SKM-1 (cell line): ENCODE measurements around the gene HHIP.

Experiments used
- DNase-seq: peaks from one replicate; lab custom pipeline; 2025; ENCODE audit not compliant: unreplicated experiment; lab: John Stamatoyannopoulos, UW

HHIP gene

DNA sequence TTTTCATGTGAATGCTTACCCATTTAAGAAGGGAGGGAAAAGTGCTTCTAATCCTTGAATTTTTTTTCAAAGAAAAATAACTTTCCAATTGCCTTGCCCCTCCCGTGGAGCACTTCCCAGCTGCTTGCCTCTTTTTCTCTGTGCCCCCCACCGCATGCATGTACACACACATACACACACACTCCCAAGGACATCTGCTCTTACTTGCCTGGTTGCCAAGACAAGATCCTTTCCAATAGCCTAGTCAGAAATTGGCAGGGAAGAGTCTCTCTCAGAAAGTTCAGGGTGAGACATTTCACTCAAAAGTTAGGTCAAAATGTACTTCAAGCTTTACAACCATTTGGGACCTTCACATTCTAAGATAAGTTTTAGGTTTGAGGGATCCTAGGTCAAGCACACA is 10.9 kb downstream of the HHIP start:
- no peak for DNase-seq

DNA sequence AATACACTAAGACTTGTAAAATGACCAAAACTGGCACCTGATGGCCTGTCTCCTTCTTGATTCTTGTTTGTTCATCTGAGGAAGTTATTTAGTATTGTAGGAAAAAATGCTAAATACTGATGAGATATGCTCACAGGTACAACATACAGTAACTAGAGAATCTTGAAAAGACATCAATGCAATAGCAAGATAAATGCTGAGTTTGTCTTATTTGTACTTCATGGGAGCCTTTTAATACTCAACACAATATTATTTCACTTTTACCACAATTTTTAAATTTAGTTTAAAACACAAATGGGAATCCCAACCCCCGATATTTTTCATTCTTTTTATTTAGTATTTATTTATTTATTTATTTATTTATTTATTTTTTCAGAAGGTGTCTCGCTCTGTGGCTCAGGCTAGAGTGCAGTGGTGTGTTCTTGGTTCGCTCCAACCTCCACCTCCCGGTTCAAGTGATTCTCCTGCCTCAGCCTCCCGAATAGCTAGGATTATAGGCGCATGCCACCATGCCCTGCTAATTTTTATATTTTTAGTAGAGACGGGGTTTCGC is 12.1 kb downstream of the HHIP start:
- no peak for DNase-seq

DNA sequence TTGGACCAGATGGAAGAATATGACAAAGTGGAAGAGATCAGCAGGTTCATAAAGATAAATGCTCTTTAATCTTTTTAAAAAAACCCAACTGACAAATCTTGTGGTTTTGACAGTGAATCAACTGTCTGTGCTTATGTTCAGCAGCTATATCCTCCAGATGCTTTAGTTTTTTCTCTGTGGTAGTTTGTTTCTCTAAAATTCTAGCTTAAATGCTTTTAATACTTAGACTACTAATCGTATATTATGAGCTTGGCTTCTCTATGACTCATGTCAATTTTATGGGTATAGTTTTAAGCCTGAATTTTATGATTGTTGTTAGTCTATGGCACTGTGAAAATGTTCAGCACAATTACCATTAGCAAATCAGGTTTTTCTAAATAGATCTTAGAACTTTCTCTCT is 12.9 kb downstream of the HHIP start:
- DNase-seq: no peak

DNA sequence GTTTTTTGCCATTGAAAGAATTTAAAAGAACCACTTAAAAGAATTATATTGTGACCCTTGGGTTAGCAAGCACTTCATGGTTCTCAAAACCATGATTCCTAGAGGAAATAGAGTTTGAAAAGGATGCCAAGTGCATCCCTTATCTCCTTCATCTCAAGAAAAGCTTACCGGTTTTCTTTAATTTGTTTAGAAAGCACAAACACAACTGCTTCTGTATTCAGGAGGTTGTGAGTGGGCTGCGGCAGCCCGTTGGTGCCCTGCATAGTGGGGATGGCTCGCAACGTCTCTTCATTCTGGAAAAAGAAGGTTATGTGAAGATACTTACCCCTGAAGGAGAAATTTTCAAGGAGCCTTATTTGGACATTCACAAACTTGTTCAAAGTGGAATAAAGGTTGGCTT is 13.5 kb downstream of the HHIP start:
- no peak for DNase-seq

DNA sequence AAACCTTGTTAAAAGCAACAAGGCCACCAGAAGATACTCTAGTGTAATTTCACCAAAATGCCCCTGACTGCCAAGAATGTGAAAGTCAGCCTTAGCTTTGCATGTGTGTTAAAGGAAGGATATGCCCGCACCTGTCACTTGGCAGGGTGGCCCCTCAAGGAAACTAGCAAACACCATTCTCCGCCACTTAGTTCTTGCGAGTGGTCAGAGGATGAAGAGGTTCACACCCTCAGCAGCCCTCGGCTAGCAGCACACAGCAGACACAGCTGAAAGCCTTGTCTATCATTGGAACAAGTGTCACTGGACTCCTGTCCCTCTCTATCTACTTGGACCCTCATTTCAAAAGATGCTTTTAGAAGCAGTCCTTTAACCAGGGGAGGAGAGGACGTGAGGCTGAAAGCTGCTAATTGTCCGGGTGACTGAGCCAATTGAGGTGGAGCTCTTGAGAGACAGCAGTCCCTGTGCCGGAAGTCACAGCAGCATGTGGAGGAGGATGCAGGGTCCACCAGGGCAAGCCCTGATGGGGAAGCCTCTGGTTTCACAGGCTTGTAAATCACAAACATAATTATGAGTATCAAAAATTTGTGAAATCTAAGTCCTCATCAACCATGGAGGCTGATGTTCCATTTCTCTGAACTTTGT is 18.0 kb downstream of the HHIP start:
- no peak for DNase-seq

DNA sequence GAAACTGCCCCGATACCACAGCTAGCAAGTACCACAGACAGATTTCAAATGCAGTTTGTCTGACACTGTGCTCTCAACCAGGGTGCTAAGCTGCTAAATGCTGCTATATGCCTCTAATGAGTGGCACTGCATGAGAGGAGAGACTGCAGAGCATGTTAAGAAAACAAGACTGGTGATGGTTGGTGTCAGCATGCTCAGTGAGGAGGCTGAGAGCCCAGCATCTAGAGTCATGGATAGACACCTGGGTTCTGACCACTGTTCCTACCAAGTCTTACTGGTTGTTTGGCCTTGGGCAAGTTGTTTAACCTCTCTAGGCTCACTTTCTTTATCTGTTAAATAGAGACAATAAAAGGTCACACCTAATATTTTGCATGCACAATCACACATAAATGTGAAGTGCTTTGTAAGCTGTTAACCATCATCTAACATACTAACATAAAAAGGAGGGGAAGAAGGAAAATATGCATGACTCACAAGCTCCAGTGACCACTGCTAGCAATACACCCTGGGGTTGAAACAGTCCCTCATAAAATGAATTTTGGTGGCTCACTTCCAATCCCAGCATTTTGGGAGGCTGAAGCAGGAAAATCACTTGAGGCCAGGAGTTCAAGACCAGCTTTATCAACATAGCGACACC is 20.7 kb downstream of the HHIP start:
- no peak for DNase-seq

DNA sequence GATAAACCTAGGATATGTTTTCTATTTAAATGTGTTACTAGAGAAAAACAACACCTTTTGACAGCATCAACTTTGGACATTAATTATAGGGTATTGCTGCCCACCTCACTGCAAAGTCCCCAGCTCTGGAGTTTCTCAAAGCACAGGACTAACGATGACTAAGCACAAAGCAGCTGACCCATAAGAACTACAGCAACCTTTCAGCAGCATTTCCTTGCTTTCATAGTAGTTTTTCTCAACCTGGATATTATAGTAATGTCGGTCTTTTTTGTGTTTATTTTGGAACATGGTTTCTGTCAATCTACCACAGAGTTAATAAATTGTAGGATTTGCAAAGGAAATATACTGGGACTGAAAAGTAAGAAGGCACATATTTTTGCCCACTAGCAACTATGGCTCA is 21.5 kb downstream of the HHIP start:
- DNase-seq: no peak

DNA sequence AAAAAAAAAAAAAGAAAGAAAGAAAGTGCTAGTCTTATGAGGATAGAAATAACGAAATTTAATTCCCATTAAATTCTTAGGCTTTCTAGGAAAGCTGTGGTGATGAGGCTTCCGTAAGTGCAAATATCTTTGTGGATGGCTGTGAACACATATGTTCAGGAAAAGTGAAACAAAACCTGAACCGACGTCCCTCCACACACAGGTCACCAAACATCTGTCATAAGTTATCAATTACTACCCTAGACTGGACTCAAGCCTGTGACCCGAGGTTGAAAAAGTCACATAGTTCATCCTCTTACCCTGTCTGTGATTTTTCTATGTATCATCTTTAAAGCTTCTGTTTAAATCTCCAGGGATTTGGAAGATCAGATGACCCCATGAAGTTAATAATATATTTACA is 24.8 kb downstream of the HHIP start:
- DNase-seq: no peak

DNA sequence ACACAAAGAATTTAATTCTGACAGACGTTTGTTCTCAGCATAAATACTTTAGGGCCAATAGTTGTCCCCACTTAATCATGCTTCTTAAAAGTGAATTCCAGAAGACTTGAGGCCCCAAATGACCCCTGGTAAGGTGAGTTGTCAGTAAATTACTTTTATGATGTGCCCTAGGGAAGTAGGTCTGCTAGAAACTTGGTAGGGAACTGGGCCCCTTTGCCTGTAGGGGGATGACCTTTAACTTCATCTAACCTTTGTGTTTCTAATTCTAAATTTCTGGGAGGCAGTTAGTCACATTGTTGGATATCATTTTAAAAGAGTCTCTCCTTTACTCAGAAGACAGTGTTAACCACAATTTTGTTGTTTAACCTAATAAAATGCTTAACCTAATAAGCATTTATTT is 28.8 kb downstream of the HHIP start:
- no peak for DNase-seq

DNA sequence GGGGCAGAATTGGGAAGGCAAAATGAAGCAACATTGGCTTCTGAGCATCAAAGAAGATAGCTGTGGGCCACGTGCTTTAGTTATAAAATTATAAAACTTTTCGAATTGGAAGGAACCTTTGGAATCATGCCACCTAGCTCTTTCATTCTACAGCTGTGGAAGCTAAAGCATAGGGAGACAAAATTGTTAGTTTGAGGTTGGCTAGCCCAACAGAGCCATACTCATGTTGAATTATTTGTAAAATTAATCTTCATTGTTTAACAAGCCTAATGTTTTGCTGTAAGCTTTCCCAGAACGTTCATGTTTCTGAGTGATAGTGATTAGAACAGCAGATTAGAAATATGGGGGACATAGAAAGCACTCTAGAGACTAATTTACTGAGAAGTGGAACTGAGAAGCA is 35.9 kb downstream of the HHIP start:
- no peak for DNase-seq

DNA sequence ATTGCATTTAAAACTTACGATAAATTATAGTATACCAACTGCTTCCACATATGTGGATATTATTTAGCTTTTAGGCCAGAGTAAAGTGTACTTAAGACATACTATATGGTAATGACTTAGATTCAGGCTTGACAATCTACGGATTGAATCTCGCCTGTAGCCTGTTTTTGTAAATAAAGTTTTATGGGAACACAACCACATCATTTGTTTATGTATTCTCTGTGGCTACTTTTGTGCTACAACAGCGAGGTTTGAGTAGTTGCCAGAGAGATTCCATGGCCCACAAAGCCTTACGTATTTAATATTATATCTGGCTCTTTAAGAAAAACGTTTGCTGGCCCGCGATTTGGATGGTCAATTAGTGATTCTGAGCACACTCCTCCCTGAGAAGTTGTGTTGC is 37.6 kb downstream of the HHIP start:
- DNase-seq: no peak

DNA sequence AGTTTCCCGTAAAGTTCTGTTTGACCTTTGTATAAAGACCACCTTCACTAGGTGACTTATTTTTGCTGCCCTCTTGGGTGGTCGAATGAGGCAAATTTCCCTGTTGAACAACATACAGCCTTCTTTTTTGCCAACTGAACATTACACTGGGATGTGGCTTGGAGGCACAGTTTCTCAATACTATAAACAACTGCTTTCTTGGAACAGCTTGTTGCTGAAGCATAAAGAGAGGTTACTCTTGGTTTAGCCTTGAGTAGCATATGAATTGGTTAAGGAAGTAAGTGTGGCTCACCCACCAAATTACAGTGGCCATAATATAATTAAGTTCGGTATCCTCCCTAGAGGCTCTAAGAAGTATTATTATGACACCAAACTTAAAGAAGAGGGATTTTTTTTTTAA is 40.0 kb downstream of the HHIP start:
- DNase-seq: no peak

DNA sequence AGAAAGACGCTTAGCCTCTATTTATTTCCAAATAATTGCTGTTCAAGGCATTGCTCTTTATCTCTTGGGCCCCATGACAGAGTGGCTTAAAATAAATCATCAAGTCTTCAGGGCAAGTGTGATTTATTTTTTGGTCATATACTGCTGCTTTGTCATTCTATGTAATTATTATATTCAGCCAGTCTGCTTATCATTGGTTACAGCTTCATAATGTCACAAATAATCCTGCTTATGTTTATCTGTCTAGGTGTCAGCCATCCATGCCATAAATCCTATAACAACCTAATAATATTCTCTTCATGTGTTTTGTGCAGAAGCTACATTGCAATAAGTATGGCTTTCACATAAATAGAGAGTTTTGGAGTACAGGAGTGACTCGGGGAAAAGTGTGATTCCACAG is 41.0 kb downstream of the HHIP start:
- DNase-seq: no peak

DNA sequence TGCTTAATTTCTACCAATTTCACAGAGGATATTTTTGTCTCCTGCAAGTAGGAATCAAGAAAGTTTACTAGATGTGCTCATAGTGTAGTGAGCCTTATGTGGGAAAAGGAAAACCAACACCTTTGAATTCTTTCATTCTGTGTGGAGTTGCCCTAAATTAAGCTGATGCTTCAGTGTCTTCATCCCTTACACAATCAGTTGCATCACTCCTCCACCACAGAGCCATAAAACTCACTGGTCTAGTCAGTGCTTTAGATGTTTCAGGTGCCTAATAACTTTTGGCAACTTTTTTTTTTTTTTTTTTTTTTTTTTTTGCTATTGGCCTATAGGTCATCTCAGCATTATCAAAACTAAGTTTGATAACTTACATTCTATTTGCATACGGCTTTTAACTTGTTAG is 41.5 kb downstream of the HHIP start:
- no peak for DNase-seq

DNA sequence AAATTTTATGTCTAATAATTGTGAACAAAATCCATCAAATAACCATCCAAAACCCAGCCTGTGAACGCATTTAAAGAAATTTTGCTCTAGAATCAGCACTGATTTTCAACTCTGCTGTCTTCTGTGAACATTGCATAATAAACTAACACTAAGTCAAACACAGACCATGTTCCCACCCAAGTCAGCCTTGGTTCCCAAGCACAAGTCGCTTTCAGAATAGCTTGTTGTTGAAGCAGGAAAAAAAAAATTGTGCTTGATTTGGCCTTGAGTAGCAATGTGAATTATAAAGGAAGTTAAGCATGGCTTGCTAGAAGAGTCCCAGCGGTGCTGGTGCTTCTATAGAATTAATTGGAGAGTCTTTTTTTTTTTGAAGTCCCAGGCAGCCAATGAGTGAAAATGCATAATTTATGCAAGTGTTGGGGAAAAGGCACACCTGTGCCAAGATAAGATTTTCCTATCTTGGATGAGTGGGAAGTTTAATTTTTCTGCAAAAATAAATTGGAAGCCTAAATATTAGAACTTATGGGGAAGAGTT is 42.1 kb downstream of the HHIP start:
- DNase-seq: no peak

DNA sequence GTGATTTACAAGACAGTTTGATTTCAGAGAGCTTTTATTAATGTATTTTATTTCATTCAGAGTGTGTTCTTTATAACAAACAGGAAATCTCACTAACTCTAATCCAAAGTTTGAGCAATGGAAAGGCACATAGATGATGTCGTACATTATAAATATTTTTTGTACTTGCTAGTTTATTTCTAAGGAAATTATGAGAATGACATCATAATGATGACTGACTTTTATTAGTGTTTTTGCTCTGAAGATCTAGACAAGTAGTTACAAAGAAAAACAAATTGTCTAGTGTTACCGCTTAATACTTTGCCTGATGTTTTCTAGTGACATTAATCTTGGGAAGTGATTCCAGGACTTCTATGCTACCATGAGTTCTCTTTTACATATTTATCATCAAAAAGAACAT is 43.2 kb downstream of the HHIP start:
- no peak for DNase-seq

DNA sequence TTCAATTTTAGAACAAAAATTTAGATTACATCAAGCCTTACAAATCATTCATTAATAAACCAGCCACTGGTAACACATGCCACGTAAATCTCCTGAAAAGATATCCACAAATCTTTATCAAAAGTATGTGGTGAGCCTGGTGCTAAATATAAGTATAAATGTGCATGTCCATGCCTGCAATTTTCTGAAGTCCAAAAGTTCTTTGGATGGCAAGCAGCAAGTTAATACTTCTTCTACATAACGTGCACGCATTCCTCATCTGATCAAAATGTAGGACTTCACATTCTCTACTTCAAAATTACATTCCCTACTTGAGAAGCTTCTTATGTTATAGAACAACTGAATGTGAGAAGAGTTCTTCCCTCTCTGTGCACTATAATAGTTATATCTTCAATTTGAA is 49.8 kb downstream of the HHIP start:
- no peak for DNase-seq

DNA sequence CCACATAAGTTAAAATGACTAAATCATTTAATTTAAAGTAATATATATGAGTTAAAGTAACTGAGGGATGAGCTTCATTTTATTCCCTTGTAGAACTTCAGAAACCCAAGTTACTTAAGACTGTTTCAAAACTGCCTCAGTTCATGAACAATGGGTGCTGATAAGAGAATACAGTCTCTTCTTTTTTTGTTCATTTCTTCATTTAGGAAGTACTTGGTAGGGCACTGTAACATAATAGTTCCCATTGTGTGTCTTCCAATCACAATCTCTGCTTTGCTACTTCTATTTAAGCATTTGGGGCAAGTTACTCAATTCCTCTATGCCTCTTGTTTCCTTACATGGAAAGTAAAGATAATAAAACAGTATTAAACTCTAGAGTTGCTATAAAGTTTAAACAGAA is 50.4 kb downstream of the HHIP start:
- no peak for DNase-seq

DNA sequence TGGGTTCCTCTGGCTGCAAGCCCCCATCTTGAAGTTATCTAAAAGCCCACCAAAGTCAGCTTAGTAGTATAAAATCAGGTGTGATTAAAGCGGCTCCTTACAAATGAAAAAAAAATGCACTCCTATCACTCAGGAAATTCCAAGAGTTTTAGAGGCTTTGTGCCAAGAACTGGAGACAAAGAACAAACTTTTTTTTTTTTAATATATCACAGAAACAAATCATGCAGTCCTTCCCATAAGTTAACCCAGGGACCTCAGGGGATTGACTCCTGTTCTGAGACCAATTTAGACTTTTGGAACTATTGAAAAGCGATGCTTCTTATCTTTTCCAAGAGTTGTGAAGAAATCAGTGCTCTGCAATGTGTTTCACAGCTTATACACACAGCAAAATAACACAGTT is 53.6 kb downstream of the HHIP start:
- DNase-seq: no peak

DNA sequence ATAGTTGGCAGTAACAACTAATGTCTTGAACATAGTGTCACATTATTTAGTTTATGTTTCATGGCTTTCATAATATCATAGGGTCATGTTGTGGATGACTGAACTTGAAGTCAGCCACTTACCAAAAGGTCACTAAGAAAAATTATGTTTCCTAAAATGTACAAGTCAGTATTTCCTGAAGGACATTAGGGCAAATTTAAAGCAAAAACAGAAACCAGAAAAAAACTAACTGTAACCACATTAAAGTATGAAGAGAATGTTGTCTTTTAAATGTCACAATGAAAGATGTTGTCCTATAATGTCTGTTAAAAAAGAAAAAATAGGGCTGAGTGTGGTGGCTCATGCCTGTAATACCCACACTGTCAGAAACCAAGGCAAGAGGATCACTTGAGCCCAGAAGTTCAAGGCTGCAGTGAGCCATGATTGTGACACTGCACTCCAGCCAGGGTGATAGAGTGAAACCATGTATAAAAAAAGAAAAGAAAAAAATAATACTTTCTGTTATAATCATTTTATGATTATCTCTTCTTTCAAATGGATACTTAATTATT is 55.8 kb downstream of the HHIP start:
- DNase-seq: no peak

DNA sequence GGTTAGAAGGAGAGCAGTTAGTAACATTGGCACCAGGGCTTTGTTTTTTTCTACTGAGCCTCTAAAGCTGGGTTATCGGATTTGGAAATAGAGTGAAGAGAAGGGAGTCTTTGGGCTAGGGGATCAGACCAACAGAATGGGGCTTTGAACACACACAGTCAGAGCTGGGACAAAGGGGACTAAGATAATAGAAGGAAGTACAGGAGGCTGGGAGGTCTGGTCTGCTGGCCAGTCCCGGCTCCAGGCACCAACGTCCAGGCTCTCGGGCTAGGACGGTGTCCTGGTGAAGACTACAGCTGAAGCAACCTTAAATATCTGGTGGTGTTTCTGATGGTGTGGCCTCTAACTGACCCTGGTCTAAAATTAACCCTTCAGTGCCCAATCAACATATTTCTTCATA is 57.5 kb downstream of the HHIP start:
- DNase-seq: no peak
